ENCODE results near the gene EXOG.

EXOG gene

DNA sequence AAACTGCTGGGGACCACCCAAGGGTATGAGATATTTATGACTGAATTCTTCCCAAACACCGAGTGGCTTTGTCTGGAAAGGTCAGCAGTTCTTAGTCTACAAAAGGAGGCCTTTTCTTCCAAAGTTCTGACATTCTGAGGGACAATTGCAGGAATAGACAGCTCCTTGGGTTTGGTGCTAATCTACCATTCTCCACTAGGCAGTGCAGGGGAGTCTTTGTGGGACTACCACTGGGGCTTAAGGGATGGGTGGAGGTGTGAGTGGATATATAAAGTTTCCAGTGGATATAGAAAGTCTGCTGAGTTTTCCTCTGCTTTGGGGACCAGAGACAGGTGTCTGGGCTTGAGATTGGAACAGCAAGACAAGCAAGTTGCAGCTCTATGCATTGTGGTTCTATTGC lies 62.7 kb downstream of the EXOG start:
- H3K79me2 ChIP-seq (ENCODE audit: control insufficient read depth, insufficient read depth, low read length, poor library complexity), result no peaks in the 10 kb centered on the region
- H3K79me1 ChIP-seq (ENCODE audit: low read length), result no peaks in the 10 kb centered on the region
- no peak for DNase-seq
- no CpG with 5 or more reads among the region's 1 CpG for WGBS (ENCODE audit: extremely low coverage, insufficient coverage, insufficient read length)
- no peaks in the 10 kb centered on the region for H3K36me3 ChIP-seq (ENCODE audit: control insufficient read depth in 1 of 2, insufficient read depth in 2 of 2, low read length in 2 of 2)
- H3K4me2 ChIP-seq (ENCODE audit: low read length), result no peak overlapping the region
- H3K23ac ChIP-seq (ENCODE audit: low read length), result no peak overlapping the region
- no peak overlapping the region for H3K4me3 ChIP-seq (ENCODE audit: low read depth, low read length)
- H3K18ac ChIP-seq (ENCODE audit: low read length), result no peak overlapping the region
- no peak overlapping the region for H2AFZ ChIP-seq (ENCODE audit: insufficient read depth, low read length, poor library complexity)
- no peaks in the 10 kb centered on the region for H3K4me1 ChIP-seq (ENCODE audit: control insufficient read depth in 1 of 2, insufficient read depth in 2 of 2, low read length in 2 of 2)
- no peak overlapping the region for H2AK5ac ChIP-seq (ENCODE audit: low read length)
- H3K9me3 ChIP-seq (ENCODE audit: insufficient read depth, low read depth, low read length), result peaks cover 2% of the 10 kb centered on the region
- H3K27me3 ChIP-seq (ENCODE audit: insufficient read depth, low read length), result no peaks in the 10 kb centered on the region
- H3K9ac ChIP-seq (ENCODE audit: low read length), result no peak overlapping the region
- H4K8ac ChIP-seq (ENCODE audit: low read depth, low read length), result no peak overlapping the region
- no peak overlapping the region for H4K91ac ChIP-seq (ENCODE audit: low read depth, low read length)
- no peak overlapping the region for H2BK12ac ChIP-seq (ENCODE audit: low read length)
- H4K12ac ChIP-seq (ENCODE audit: low read depth, low read length), result no peak overlapping the region
- H2BK5ac ChIP-seq (ENCODE audit: low read depth, low read length, poor library complexity), result no peak overlapping the region
- no peak overlapping the region for H3K27ac ChIP-seq (ENCODE audit: low read depth, low read length)
- no peak overlapping the region for H3K14ac ChIP-seq (ENCODE audit: low read length)
- no peak overlapping the region for H2BK120ac ChIP-seq (ENCODE audit: insufficient read depth, low read length, poor library complexity)
- no peak overlapping the region for H3K4ac ChIP-seq (ENCODE audit: low read depth, low read length)

GRCh38 chr3:38560284-38560683 lies 64.1 kb downstream of the EXOG start:
- no peak overlapping the region for H3K4me2 ChIP-seq (ENCODE audit: low read length)
- no peak overlapping the region for H3K4ac ChIP-seq (ENCODE audit: low read depth, low read length)
- no peak overlapping the region for H2BK12ac ChIP-seq (ENCODE audit: low read length)
- no peak overlapping the region for H3K18ac ChIP-seq (ENCODE audit: low read length)
- H3K9ac ChIP-seq (ENCODE audit: low read length), result no peak overlapping the region
- no peak overlapping the region for H2AFZ ChIP-seq (ENCODE audit: insufficient read depth, low read length, poor library complexity)
- H3K79me1 ChIP-seq (ENCODE audit: low read length), result no peaks in the 10 kb centered on the region
- H3K27ac ChIP-seq (ENCODE audit: low read depth, low read length), result no peak overlapping the region
- H4K91ac ChIP-seq (ENCODE audit: low read depth, low read length), result no peak overlapping the region
- no peak overlapping the region for H2BK120ac ChIP-seq (ENCODE audit: insufficient read depth, low read length, poor library complexity)
- H3K36me3 ChIP-seq (ENCODE audit: control insufficient read depth in 1 of 2, insufficient read depth in 2 of 2, low read length in 2 of 2), result no peaks in the 10 kb centered on the region
- no peaks in the 10 kb centered on the region for H3K27me3 ChIP-seq (ENCODE audit: insufficient read depth, low read length)
- H3K4me3 ChIP-seq (ENCODE audit: low read depth, low read length), result no peak overlapping the region
- H3K23ac ChIP-seq (ENCODE audit: low read length), result no peak overlapping the region
- no peak overlapping the region for H3K14ac ChIP-seq (ENCODE audit: low read length)
- H2AK5ac ChIP-seq (ENCODE audit: low read length), result no peak overlapping the region
- H3K4me1 ChIP-seq (ENCODE audit: control insufficient read depth in 1 of 2, insufficient read depth in 2 of 2, low read length in 2 of 2), result no peaks in the 10 kb centered on the region
- no peak overlapping the region for H2BK5ac ChIP-seq (ENCODE audit: low read depth, low read length, poor library complexity)
- H4K8ac ChIP-seq (ENCODE audit: low read depth, low read length), result no peak overlapping the region
- H4K12ac ChIP-seq (ENCODE audit: low read depth, low read length), result no peak overlapping the region
- DNase-seq, result no peak
- H3K79me2 ChIP-seq (ENCODE audit: control insufficient read depth, insufficient read depth, low read length, poor library complexity), result no peaks in the 10 kb centered on the region
- WGBS (ENCODE audit: extremely low coverage, insufficient coverage, insufficient read length), result no CpG with 5 or more reads among the region's 6 CpGs
- H3K9me3 ChIP-seq (ENCODE audit: insufficient read depth, low read depth, low read length), result peaks cover 2% of the 10 kb centered on the region

DNA sequence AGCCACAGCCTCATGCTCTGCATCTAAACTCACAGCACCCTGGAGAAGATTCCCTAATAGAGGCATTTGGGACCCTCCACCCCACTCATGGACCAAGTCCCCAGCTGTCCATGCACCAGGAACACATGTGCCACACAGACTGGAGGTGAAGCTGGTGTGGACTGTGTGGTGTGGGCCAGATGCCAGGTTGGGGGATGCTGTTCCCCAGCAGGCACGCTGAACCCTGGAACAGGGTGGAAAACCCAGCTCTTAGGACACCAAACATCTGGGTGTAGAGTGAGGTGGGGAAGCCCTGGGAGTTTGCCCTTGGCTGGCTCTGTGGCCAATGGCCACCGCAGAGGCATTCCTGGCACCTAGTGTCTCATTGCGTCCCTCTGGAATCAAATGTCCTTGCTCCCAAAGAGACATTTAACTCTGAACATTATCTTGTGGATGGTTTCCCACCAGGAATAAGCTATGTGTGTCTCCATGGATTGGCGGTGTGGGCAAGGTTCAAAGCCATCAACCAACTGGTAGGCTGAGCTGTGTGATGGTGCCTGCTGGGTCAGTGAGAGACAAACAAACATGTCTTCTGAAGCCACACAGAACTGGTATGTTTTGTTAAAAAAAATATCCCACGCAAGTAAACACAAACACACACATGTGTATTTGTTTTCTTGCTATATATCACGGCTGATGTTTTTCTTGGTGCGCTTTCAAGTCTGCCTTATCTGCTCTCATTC lies 65.0 kb downstream of the EXOG start:
- no peak overlapping the region for H3K27ac ChIP-seq (ENCODE audit: low read depth, low read length)
- H3K14ac ChIP-seq (ENCODE audit: low read length), result no peak overlapping the region
- H2AK5ac ChIP-seq (ENCODE audit: low read length), result no peak overlapping the region
- no peak overlapping the region for H4K12ac ChIP-seq (ENCODE audit: low read depth, low read length)
- no peak overlapping the region for H2BK12ac ChIP-seq (ENCODE audit: low read length)
- no peak overlapping the region for H3K4ac ChIP-seq (ENCODE audit: low read depth, low read length)
- peaks cover 2% of the 10 kb centered on the region for H3K9me3 ChIP-seq (ENCODE audit: insufficient read depth, low read depth, low read length)
- no peaks in the 10 kb centered on the region for H3K79me1 ChIP-seq (ENCODE audit: low read length)
- no peak overlapping the region for H3K4me3 ChIP-seq (ENCODE audit: low read depth, low read length)
- no CpG with 5 or more reads among the region's 7 CpGs for WGBS (ENCODE audit: extremely low coverage, insufficient coverage, insufficient read length)
- H3K18ac ChIP-seq (ENCODE audit: low read length), result no peak overlapping the region
- H3K23ac ChIP-seq (ENCODE audit: low read length), result no peak overlapping the region
- no peak overlapping the region for H2BK120ac ChIP-seq (ENCODE audit: insufficient read depth, low read length, poor library complexity)
- no peak overlapping the region for H3K9ac ChIP-seq (ENCODE audit: low read length)
- H3K27me3 ChIP-seq (ENCODE audit: insufficient read depth, low read length), result no peaks in the 10 kb centered on the region
- H4K91ac ChIP-seq (ENCODE audit: low read depth, low read length), result no peak overlapping the region
- no peaks in the 10 kb centered on the region for H3K4me1 ChIP-seq (ENCODE audit: control insufficient read depth in 1 of 2, insufficient read depth in 2 of 2, low read length in 2 of 2)
- no peaks in the 10 kb centered on the region for H3K36me3 ChIP-seq (ENCODE audit: control insufficient read depth in 1 of 2, insufficient read depth in 2 of 2, low read length in 2 of 2)
- H2AFZ ChIP-seq (ENCODE audit: insufficient read depth, low read length, poor library complexity), result no peak overlapping the region
- no peaks in the 10 kb centered on the region for H3K79me2 ChIP-seq (ENCODE audit: control insufficient read depth, insufficient read depth, low read length, poor library complexity)
- no peak overlapping the region for H3K4me2 ChIP-seq (ENCODE audit: low read length)
- H4K8ac ChIP-seq (ENCODE audit: low read depth, low read length), result no peak overlapping the region
- H2BK5ac ChIP-seq (ENCODE audit: low read depth, low read length, poor library complexity), result no peak overlapping the region
- no peak for DNase-seq

- Histone ChIP-seq H2BK120ac (ENCODE audit: insufficient read depth, low read length, poor library complexity) (no peak overlapping the region), H2BK5ac (ENCODE audit: low read depth, low read length, poor library complexity) (no peak overlapping the region), H3K27me3 (ENCODE audit: insufficient read depth, low read length) (no peaks in the 10 kb centered on the region), H3K4me1 (ENCODE audit: control insufficient read depth in 1 of 2, insufficient read depth in 2 of 2, low read length in 2 of 2) (no peaks in the 10 kb centered on the region), H2BK12ac (ENCODE audit: low read length) (no peak overlapping the region), H3K79me2 (ENCODE audit: control insufficient read depth, insufficient read depth, low read length, poor library complexity) (no peaks in the 10 kb centered on the region), H3K4ac (ENCODE audit: low read depth, low read length) (no peak overlapping the region), H2AK5ac (ENCODE audit: low read length) (no peak overlapping the region), H3K36me3 (ENCODE audit: control insufficient read depth in 1 of 2, insufficient read depth in 2 of 2, low read length in 2 of 2) (no peaks in the 10 kb centered on the region), H3K23ac (ENCODE audit: low read length) (no peak overlapping the region), H3K14ac (ENCODE audit: low read length) (no peak overlapping the region), H4K12ac (ENCODE audit: low read depth, low read length) (no peak overlapping the region), H3K27ac (ENCODE audit: low read depth, low read length) (no peak overlapping the region), H3K9me3 (ENCODE audit: insufficient read depth, low read depth, low read length) (peaks cover 2% of the 10 kb centered on the region), H4K91ac (ENCODE audit: low read depth, low read length) (no peak overlapping the region), H3K4me3 (ENCODE audit: low read depth, low read length) (no peak overlapping the region), H4K8ac (ENCODE audit: low read depth, low read length) (no peak overlapping the region), H2AFZ (ENCODE audit: insufficient read depth, low read length, poor library complexity) (no peak overlapping the region), H3K9ac (ENCODE audit: low read length) (no peak overlapping the region), H3K79me1 (ENCODE audit: low read length) (no peaks in the 10 kb centered on the region), H3K4me2 (ENCODE audit: low read length) (no peak overlapping the region), H3K18ac (ENCODE audit: low read length) (no peak overlapping the region)
- DNase-seq, result no peak
- no CpG with 5 or more reads among the region's 10 CpGs for WGBS (ENCODE audit: extremely low coverage, insufficient coverage, insufficient read length)
Observed at GRCh38 chr3:38561746-38562466, 65.8 kb downstream of the EXOG start.
